Liver (tissue), 9 donors: ENCODE data around the gene LIFR. TPM values are rescaled to one million over a fixed set of nuclear protein-coding genes. Genes with fewer than 3 reads are reported as not detected.

Experiments
- DNase-seq: peaks from one replicate; pipeline ENCODE4 v3.0.0-alpha.2; 2017; ENCODE audit warnings: low spot score
- H3K27ac ChIP-seq, 2 donors: one replicate each; pipeline ENCODE4 v1.7.0; 2013; ENCODE audit warnings: inconsistent platforms in 2 of 2, low read length in 2 of 2, control low read depth in 1 of 2, low read depth in 1 of 2, mild to moderate bottlenecking in 1 of 2
- H3K27me3 ChIP-seq, 4 donors: one replicate each; pipeline versions ENCODE4 v1.6.1 to v1.7.0; 2013; ENCODE audit warnings: low read length in 3 of 4, inconsistent platforms in 1 of 4, mild to moderate bottlenecking in 1 of 4, moderate library complexity in 1 of 4; ENCODE audit not compliant: control insufficient read depth in 4 of 4, insufficient read depth in 4 of 4
- H3K36me3 ChIP-seq, 4 donors: one replicate each; pipeline versions ENCODE4 v1.6.1 to v1.7.0; 2013; ENCODE audit warnings: low read length in 3 of 4, mild to moderate bottlenecking in 3 of 4, low read depth in 1 of 4, moderate library complexity in 1 of 4; ENCODE audit not compliant: control insufficient read depth in 4 of 4, insufficient read depth in 3 of 4
- H3K4me1 ChIP-seq, 4 donors: one replicate each; pipeline versions ENCODE4 v1.6.1 to v1.7.0; 2013; ENCODE audit warnings: low read length in 3 of 4, mild to moderate bottlenecking in 3 of 4, moderate library complexity in 1 of 4; ENCODE audit not compliant: control insufficient read depth in 4 of 4, insufficient read depth in 4 of 4
- H3K4me3 ChIP-seq, 3 donors: one replicate each; pipeline versions ENCODE4 v1.6.1 to v1.7.0; 2013; ENCODE audit warnings: low read length in 3 of 3, control low read depth in 1 of 3, low read depth in 1 of 3, mild to moderate bottlenecking in 1 of 3
- H3K9ac ChIP-seq, 2 donors: one replicate each; pipeline ENCODE4 v1.7.0; 2013; ENCODE audit warnings: low read length in 2 of 2, mild to moderate bottlenecking in 2 of 2, moderate library complexity in 2 of 2, control low read depth in 1 of 2, low read depth in 1 of 2
- H3K9me3 ChIP-seq, 4 donors: one replicate each; pipeline versions ENCODE4 v1.6.1 to v1.7.0; 2013; ENCODE audit warnings: low read length in 3 of 4; ENCODE audit not compliant: control insufficient read depth in 4 of 4
- EGR1 ChIP-seq, 2 donors: IDR thresholded peaks; 2 replicates each; pipeline ENCODE4 v1.6.1; 2016 to 2018; ENCODE audit warnings: antibody characterized with exemption in 2 of 2, low read depth in 2 of 2
- FOXA2 ChIP-seq: IDR thresholded peaks from 2 replicates; pipeline ENCODE4 v1.6.1; 2016; ENCODE audit warnings: antibody characterized with exemption
- GABPA ChIP-seq, 2 donors: IDR thresholded peaks in 1 of 2; conservative IDR thresholded peaks in 1 of 2; 2 replicates each; pipeline ENCODE4 v1.6.1; 2016; ENCODE audit warnings: antibody characterized with exemption in 2 of 2, mild to moderate bottlenecking in 1 of 2, moderate library complexity in 1 of 2
- HNF4G ChIP-seq: IDR thresholded peaks from 2 replicates; pipeline ENCODE4 v1.6.1; 2016; ENCODE audit warnings: antibody characterized with exemption
- JUND ChIP-seq, 2 donors: IDR thresholded peaks; 2 replicates each; pipeline ENCODE4 v1.6.1; 2016; ENCODE audit warnings: antibody characterized with exemption in 2 of 2
- NR2F2 ChIP-seq: IDR thresholded peaks from 2 replicates; pipeline ENCODE4 v1.6.1; 2016; ENCODE audit warnings: antibody characterized with exemption
- RAD21 ChIP-seq, 2 donors: IDR thresholded peaks; 2 replicates each; pipeline ENCODE4 v1.6.1; 2016; ENCODE audit warnings: antibody characterized with exemption in 2 of 2, mild to moderate bottlenecking in 2 of 2
- SP1 ChIP-seq: IDR thresholded peaks from 2 replicates; pipeline ENCODE4 v1.6.1; 2018; ENCODE audit warnings: antibody characterized with exemption, mild to moderate bottlenecking
- TAF1 ChIP-seq: conservative IDR thresholded peaks from 2 replicates; pipeline ENCODE4 v1.6.1; 2016; ENCODE audit warnings: antibody characterized with exemption, mild to moderate bottlenecking
- YY1 ChIP-seq: IDR thresholded peaks from 2 replicates; pipeline ENCODE4 v1.6.1; 2016; ENCODE audit warnings: antibody characterized with exemption, mild to moderate bottlenecking
- WGBS: extraction: QIAGEN DNeasy Blood & Tissue Kit; methylation state at CpG from one replicate; pipeline ENCODE4 v1.1.7; 2013; 5-methylcytosine and 5-hydroxymethylcytosine counted together
- polyA plus RNA-seq, 2 donors: library from polyadenylated mRNA; stranded (reverse) in 1 of 2; unstranded in 1 of 2; fragments of 200-250 nt in 1 of 2; fragments of >200 nt in 1 of 2; fragmentation: Nextera tagmentation in 1 of 2; extraction: Ambion mirVana in 1 of 2; gene quantifications; one replicate each; pipeline versions ENCODE4 v1.2.1 to v1.2.3, GENCODE V29; 2013 to 2015
- total RNA-seq, 2 donors: library from RNA; depleted of rRNA; stranded (reverse); fragments of >200 nt; gene quantifications; one replicate each; pipeline ENCODE4 v1.2.3, GENCODE V29; 2014
- TF ChIP-seq, protein P1 (sequence below): IDR thresholded peaks from 2 replicates; pipeline ENCODE4 v1.6.1; 2016; ENCODE audit warnings: antibody characterized with exemption, mild to moderate bottlenecking
- TF ChIP-seq, protein P2 (sequence below): IDR thresholded peaks from 2 replicates; pipeline ENCODE4 v1.6.1; 2016; ENCODE audit warnings: antibody characterized with exemption
- TF ChIP-seq, protein P3 (sequence below): IDR thresholded peaks from 2 replicates; pipeline ENCODE4 v1.6.1; 2016; ENCODE audit warnings: antibody characterized with exemption
- TF ChIP-seq, protein P4 (sequence below): fragments of 150-350 bp; IDR thresholded peaks from 2 replicates; pipeline ENCODE4 v1.5.1; 2017; ENCODE audit warnings: improper control_type of control experiment, low read depth, low read length; ENCODE audit not compliant: missing input control
- TF ChIP-seq, protein P5 (sequence below): IDR thresholded peaks from 2 replicates; pipeline ENCODE4 v1.6.1; 2016; ENCODE audit warnings: antibody characterized with exemption
- donor health status: healthy.
- donor health status: healthy.
- donor health status: healthy.
- donor health status: healthy.
- donor health status: healthy.

LIFR gene
- total and polyA plus RNA-seq, 4 donors, result 10.5 to 79.7 (median 32.8) TPM

DNA sequence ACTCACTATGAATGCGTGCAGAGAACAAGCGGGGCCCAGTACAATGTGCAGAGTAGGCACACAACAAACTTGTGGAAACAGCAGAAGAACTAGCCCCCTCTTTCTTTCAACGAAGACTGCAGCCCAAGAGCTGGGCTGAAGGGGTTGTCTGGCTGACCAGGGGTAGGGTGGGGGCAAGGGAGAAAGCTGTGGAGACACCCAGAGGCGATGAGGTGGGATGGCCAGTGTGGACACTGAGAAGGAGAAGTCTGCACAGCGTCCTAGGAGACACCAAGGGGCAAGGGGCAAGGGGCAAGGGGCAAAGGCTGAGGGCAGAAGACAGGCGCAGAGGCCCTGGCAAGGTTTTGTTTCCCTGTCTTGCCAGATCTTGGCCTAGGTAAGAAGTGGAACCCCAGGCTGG lies 62.3 kb downstream of the LIFR start (continued):
- TF ChIP-seq, protein P1, sequence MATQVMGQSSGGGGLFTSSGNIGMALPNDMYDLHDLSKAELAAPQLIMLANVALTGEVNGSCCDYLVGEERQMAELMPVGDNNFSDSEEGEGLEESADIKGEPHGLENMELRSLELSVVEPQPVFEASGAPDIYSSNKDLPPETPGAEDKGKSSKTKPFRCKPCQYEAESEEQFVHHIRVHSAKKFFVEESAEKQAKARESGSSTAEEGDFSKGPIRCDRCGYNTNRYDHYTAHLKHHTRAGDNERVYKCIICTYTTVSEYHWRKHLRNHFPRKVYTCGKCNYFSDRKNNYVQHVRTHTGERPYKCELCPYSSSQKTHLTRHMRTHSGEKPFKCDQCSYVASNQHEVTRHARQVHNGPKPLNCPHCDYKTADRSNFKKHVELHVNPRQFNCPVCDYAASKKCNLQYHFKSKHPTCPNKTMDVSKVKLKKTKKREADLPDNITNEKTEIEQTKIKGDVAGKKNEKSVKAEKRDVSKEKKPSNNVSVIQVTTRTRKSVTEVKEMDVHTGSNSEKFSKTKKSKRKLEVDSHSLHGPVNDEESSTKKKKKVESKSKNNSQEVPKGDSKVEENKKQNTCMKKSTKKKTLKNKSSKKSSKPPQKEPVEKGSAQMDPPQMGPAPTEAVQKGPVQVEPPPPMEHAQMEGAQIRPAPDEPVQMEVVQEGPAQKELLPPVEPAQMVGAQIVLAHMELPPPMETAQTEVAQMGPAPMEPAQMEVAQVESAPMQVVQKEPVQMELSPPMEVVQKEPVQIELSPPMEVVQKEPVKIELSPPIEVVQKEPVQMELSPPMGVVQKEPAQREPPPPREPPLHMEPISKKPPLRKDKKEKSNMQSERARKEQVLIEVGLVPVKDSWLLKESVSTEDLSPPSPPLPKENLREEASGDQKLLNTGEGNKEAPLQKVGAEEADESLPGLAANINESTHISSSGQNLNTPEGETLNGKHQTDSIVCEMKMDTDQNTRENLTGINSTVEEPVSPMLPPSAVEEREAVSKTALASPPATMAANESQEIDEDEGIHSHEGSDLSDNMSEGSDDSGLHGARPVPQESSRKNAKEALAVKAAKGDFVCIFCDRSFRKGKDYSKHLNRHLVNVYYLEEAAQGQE, result no peak
- TF ChIP-seq, protein P2, sequence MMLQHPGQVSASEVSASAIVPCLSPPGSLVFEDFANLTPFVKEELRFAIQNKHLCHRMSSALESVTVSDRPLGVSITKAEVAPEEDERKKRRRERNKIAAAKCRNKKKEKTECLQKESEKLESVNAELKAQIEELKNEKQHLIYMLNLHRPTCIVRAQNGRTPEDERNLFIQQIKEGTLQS, result no peak
- TF ChIP-seq JUND (IDR thresholded peaks at IDR 0.05) (no peak), NR2F2 (no peak)
- TF ChIP-seq, protein P3, sequence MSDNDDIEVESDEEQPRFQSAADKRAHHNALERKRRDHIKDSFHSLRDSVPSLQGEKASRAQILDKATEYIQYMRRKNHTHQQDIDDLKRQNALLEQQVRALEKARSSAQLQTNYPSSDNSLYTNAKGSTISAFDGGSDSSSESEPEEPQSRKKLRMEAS, result no peak

DNA sequence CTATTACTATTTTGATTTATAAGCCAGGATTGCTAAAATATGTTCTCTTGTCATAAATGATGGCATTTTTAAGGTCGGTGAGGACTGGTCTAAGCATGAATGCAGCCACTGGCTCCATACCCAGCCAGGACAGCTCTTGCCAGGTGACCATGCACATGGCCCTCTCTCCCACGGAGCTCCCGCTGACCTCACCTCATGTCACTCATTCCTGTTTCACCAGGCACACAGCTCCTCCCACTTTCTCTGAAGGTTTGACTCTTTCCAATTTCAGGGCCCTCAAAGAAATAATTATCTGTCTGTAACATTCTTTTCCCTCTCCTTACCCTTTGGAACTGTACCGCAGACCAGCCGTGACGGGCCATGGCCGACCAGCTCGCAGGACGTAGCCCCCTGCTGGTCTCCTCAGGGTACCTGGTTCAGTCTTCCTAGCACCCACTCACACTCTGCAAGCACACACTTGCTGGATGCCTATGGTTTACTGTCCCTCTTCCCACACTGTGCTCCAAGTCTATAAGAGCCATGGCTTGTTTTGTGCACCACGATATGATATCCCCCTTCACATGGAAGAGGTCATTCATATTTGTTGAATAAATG lies 72.5 kb downstream of the LIFR start:
- no peaks in the 10 kb centered on the region for H3K9me3 ChIP-seq
- H3K4me3 ChIP-seq, result no peak overlapping the region
- no peak for DNase-seq
- no peaks in the 10 kb centered on the region for H3K36me3 ChIP-seq
- no peaks in the 10 kb centered on the region for H3K27me3 ChIP-seq
- 89% methylated on average over 10 of the region's 10 CpGs for WGBS
- no peak overlapping the region for H3K9ac ChIP-seq
- no peak overlapping the region for H3K27ac ChIP-seq
- no peaks in the 10 kb centered on the region for H3K4me1 ChIP-seq
- TF ChIP-seq FOXA2 (no peak), EGR1 (IDR thresholded peaks at IDR 0.05; ENCODE audit: low read depth in 2 of 2) (no peak), JUND (IDR thresholded peaks at IDR 0.05) (no peak), HNF4G (no peak), NR2F2 (no peak), RAD21 (IDR thresholded peaks at IDR 0.05) (no peak), TAF1 (no peak), SP1 (no peak), GABPA (IDR thresholded peaks at IDR 0.05 in 1 of 2, conservative IDR thresholded peaks at IDR 0.05 in 1 of 2) (no peak), YY1 (no peak)
- TF ChIP-seq, protein P4, sequence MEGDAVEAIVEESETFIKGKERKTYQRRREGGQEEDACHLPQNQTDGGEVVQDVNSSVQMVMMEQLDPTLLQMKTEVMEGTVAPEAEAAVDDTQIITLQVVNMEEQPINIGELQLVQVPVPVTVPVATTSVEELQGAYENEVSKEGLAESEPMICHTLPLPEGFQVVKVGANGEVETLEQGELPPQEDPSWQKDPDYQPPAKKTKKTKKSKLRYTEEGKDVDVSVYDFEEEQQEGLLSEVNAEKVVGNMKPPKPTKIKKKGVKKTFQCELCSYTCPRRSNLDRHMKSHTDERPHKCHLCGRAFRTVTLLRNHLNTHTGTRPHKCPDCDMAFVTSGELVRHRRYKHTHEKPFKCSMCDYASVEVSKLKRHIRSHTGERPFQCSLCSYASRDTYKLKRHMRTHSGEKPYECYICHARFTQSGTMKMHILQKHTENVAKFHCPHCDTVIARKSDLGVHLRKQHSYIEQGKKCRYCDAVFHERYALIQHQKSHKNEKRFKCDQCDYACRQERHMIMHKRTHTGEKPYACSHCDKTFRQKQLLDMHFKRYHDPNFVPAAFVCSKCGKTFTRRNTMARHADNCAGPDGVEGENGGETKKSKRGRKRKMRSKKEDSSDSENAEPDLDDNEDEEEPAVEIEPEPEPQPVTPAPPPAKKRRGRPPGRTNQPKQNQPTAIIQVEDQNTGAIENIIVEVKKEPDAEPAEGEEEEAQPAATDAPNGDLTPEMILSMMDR, result no peak
- TF ChIP-seq, protein P3, result no peak
- TF ChIP-seq, protein P5, sequence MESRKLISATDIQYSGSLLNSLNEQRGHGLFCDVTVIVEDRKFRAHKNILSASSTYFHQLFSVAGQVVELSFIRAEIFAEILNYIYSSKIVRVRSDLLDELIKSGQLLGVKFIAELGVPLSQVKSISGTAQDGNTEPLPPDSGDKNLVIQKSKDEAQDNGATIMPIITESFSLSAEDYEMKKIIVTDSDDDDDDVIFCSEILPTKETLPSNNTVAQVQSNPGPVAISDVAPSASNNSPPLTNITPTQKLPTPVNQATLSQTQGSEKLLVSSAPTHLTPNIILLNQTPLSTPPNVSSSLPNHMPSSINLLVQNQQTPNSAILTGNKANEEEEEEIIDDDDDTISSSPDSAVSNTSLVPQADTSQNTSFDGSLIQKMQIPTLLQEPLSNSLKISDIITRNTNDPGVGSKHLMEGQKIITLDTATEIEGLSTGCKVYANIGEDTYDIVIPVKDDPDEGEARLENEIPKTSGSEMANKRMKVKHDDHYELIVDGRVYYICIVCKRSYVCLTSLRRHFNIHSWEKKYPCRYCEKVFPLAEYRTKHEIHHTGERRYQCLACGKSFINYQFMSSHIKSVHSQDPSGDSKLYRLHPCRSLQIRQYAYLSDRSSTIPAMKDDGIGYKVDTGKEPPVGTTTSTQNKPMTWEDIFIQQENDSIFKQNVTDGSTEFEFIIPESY, result no peak
- TF ChIP-seq, protein P2, result no peak
